Hematopoietic multipotent progenitor cell treated with erythropoietin and hydrocortisone succinate and interleukin-3 and kit ligand, for 15 days (in vitro differentiated cells): ENCODE results near the gene SPTBN1.

Experiments
- DNase-seq: peaks from one replicate; pipeline ENCODE4 v3.0.0-alpha.2; 2015; ENCODE audit warnings: low spot score

Gene SPTBN1

DNA sequence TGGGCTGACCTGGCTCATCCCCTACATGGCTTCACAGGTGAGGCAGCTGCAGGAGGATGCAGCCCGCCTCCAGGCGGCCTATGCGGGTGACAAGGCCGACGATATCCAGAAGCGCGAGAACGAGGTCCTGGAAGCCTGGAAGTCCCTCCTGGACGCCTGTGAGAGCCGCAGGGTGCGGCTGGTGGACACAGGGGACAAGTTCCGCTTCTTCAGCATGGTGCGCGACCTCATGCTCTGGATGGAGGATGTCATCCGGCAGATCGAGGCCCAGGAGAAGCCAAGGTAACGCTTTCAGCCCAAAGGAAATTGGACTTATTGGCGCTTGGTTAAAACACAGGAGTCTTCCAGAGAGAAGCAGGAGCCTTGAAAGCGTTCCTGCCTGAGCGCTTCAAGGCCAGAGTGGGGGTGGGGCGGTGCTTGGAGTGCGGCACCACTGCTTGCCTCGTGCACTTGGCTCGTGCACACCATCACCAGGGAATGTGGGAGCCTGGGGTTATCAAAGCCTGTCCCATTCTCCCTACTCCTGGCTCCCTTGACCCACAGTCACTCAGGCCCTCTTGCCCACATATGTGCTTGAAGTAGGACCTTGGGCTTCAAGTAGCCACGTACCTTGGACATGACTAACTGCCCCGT, 197.6 kb downstream of the SPTBN1 start:
- no peak for DNase-seq

DNA sequence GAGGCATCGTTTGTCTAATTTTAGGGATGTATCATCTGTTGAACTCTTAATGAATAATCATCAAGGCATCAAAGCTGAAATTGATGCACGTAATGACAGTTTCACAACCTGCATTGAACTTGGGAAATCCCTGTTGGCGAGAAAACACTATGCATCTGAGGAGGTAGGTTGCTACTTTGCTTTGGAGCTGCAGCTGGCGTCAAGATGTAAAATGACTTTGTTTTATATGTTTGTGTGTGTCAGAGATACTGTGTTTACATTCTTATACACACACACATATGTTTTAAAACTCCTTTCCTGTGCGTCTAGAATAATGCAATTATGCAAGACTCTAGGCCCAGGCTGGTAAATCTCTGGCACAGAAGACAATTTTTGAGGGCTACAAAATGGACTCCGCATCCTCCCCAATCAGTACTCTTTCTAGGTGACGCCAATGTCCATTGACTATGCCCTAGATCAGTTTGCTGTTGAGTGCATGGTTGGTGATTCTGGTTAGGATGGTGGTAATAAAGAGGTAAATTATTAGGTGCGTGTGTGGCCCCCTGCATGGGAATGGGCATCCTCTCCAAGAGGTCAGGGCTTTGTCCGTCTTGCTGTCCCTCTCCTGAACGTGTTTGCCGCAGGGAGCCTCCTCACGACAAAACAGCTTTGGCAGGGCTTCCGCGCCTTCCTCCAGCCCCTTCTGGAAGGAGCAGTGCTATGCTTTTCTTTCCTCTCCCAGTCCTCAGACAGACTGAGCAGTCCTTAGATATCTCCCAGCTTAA, 199.1 kb downstream of the SPTBN1 start:
- DNase-seq = no peak

DNA sequence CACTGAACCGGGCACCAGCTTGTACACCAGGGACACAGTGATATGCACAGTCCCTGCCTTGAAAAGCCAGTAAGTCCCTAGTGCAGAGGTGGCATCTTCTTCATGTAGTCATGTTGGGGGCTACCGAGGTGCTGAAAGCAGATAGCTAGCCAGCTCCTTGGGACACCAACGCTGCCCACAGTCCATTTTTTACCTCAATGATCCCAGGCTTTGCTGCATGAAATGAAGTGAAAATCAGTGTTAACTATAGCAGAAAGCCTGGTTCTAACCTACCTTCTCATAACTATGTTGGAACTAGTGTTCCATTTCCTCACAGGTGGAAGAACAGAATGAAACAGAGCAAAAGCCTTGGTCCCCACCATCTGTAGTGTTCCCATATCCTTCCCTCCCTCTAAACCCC, 200.7 kb downstream of the SPTBN1 start:
- no peak for DNase-seq

DNA sequence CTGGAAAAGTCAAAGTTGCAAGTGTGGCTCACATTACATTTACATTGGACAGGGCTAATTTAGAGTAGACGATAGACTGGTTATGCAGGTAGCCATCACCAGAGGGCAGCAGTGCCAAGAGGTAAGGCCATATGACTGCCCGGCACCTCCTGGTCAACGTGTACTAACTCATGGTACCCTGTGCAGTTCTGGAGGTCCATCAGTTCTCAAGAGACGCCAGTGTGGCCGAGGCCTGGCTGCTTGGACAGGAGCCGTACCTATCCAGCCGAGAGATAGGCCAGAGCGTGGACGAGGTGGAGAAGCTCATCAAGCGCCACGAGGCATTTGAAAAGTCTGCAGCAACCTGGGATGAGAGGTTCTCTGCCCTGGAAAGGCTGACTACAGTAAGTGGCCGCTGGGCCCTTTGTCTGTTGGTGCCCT, 201.5 kb downstream of the SPTBN1 start:
- peak; percentile 31 for DNase-seq

DNA sequence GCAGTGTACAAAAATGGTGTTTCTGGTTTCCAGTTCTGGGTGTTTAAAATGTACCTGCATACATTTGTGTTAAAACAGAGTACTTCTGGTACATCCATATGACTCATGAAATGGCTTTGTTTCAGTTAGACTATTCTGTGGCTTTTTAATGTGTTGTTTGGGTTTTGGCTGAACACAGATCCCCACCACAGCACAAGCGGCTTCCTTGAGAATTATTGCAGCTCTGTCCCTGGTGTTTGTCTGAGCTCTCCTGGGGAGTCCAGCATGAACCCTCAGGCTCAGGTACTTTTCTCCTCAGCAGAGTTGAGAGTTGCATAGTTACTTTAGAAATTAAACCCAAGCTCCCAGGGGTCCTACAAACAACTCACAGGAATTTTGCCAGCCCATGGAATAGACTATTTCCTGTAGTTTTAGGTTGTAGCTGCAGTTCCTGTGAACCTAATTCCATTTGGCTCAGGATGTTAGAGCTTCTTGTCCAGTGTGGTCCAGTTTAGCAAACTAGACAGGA, 202.5 kb downstream of the SPTBN1 start:
- no peak for DNase-seq

DNA sequence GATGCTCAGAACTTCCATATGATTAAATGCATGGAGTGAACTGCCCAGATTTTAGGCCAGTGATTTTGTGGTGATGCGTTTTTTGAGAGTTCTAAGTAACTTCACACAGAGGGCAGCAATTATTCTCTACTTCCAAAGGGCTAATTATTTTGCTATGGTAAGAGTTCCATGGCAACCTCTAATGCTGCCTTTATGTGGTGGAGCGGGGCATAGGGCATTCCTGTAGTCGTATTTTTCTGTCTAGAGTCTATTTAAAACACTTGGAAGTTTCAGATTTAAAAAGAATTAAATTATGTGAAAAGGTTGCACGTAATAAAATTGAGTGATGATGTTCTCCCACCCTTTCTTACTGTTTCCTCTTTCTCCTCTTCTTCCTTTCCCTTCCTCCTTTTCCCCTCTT, 203.4 kb downstream of the SPTBN1 start:
- no peak for DNase-seq

DNA sequence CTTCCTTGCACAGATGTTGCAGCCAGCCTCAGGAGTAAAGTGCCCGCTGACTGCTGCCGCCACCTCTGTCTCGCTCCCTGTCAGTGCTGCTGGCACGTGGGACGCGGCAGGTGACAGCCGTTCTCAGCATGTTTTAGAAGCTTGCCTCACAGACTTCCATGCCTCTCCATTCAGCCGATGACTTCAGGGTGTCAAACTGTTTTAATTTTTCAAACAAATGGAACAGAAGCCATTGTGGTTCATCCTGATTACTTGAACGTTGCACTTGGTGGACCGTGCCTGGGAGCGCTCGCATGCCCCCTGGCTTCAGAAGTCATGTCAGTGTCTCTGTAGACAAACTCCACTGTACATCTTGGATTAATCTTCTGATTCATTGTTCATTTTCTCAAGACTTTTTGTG, 204.6 kb downstream of the SPTBN1 start:
- no peak for DNase-seq

DNA sequence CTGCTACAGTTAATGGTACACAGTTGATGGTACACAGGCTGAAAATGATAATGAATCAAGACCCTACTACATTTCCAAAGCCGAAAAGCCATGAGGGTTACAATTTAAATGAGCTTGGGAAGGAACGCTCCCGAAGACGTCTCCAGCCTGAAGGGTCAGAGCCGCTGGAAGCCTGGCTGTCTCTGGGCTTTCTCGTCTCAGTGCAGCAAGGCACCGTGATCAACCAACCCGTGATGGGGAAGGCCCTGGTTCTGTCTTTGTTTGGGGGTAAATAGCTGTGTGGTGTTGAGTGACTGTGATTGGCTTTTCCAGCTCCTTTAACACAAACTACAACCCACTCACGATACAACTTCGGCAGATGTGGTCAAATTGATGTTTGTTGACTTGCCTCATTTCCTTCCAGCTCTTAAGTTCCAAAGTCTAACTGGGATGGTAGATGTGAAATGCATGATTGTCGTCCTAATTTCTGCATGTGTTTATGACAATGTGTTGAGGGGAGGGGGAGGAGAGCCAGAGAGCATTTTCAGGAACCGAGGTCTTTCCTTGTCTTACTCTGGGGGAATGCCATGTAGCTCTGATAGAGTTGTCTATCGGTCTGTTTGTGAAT, 207.4 kb downstream of the SPTBN1 start:
- DNase-seq = no peak

DNA sequence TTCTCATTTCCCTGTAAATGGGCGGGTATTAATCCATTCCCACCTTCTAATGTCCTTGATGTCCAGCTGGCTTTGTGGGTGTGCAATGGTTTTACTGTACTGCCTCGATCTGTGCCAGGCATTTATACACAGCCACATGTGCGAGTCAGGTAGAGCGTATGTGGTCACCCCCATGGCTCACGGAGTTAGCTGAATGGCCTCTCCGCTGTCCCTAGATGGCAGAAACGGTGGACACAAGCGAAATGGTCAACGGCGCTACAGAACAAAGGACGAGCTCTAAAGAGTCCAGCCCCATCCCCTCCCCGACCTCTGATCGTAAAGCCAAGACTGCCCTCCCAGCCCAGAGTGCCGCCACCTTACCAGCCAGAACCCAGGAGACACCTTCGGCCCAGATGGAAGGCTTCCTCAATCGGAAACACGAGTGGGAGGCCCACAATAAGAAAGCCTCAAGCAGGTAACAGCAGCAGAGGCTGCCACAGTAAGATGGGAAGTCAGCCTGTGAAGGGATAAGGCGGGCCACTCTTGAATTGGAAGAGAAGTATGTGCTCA, 208.2 kb downstream of the SPTBN1 start:
- DNase-seq = no peak

DNA sequence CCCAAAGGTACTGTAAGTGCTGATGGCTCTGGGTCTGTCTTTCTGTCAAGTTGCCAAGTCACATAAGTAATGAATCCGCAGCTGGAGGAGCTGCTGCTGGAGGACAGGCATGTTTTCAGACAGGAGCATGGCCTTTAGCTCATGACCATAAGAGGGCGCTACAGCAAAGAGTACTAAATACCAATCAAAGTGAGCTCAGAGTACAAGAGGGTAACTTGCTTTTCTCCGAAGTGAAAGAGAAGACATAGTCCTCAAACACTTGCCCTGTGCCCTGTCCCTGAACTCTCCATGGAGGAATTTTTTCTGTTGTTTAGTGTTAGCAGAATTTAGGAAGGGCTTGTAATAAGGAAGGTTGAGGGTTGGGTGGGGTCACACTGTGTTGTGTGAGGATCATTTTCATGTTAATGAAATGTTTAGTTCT, 209.3 kb downstream of the SPTBN1 start:
- DNase-seq = peak; percentile 32

DNA sequence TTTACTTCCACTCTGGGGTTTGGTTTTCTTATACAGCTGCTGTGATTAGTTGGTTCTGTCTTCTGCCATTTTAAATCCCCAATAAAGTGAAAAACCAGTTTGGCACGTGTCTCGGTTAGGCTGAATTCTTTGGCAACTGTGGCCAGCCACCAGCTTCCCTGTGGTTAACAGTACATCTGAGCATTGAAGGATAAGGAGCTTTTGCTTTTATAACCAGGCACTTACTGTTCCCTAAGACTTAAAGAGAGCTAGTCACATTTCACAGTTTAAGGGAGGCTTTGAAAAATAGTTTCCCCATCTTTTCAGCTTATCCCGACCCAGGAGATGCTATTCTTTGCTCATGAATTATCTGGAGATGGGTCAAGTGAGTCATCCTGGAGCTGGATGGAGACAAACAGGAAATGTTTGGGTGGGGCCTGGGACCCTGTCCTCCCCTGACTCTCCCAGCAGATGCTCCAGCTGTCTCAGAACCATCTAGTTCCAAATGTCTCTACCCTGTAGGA, 210.1 kb downstream of the SPTBN1 start:
- DNase-seq = no peak

DNA sequence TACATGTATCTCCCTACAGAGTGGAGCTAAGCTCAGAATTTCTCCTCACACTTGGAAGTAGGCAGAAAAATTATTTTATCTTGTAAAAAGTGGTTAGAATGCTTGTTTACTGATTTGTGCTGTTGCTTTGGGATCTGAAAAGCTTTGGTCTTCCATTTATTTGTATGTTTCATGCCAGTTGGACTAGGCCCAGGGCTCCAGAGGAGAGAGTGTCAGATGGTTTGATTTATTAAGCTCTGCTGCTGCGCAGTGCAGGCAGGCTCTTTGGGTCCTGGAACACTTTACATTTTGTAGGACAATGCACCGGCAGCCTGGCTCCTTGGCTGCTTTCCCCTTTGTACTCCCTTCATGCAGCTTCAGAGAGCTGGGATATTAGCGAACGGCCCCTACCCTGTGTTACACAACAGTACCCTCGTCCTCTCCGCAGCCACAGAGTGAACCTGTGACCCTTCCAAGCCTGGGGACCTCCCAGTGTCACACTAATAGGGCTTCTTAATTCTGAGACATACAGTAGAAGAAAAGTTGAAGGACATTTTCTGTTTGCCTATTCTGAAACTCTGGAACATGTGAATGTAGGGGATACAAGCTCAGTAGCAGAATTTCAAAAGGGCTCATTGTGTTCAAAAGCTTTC, 210.6 kb downstream of the SPTBN1 start:
- no peak for DNase-seq

DNA sequence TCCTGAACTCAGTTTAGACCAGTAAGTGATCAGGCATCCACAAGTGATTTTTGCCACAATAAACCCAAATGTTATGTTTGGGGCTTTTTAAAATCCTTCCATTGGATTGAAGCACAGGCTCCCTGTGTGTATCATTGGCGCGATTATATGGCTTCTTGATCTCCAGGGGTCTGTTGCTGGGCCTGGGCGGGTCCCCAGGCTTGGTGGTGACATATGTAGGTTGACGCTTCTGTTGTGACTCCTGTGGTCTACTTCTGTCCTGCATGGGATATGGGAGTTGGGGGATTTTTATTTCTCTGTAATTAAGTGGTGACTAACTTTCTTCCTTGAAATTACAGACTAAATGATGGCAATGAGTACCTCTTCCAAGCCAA, 211.1 kb downstream of the SPTBN1 start:
- no peak for DNase-seq

DNA sequence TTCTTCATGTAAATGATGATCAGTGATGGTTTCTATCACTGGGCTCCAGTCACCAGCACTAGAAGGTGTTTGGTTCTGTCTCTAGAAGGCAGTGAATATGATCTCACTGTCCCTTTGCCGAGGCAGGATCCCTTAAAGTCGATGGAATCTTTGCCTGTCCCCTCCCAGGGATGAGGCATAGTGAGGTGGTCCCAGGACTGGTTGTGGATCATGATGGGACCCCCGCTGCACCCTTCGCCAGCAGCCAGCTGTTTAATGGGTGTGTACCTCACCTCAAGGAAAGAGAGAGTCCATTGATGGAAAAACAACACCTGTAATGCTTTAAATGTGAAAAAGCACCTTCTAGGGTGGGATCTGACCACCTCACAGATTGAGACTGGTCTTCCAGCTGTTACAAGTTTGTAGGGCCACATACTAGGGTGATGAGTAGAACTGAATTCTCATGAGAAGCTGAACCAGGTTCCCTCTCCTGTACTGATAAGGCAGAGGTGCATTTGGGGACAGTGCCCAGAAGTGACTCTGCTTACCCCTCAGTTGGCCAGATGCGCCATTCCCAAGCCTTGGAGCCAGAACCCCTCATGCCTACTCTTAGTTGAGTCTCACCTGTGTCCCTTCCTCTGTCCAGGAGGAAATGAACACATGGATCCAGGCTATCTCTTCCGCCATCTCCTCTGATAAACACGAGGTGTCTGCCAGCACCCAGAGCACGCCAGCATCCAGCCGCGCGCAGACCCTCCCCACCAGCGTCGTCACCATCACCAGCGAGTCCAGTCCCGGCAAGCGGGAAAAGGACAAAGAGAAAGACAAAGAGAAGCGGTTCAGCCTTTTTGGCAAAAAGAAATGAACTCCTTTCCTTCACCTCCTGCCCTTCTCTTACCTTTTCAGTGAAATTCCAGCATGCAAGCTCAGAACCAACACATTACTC, 211.9 kb downstream of the SPTBN1 start:
- DNase-seq = no peak

DNA sequence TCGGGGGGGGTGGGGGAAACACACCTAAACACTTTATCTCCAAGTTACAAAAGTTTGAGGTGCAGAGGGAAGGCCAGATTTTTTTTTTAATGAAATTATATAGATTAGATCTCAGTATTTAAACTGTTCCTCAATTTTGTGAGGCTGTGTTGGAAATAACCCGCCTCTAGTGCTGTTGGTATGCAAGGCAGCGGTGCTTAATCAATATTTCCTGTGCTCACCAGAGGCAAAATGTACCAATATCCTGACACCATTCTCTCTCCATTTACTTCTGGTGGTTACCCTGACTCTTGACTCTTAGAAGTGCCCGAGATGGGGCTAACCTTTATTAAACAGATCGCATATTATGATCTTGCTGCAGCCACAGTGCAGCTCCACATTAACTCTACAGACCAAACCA, 212.6 kb downstream of the SPTBN1 start:
- no peak for DNase-seq

DNA sequence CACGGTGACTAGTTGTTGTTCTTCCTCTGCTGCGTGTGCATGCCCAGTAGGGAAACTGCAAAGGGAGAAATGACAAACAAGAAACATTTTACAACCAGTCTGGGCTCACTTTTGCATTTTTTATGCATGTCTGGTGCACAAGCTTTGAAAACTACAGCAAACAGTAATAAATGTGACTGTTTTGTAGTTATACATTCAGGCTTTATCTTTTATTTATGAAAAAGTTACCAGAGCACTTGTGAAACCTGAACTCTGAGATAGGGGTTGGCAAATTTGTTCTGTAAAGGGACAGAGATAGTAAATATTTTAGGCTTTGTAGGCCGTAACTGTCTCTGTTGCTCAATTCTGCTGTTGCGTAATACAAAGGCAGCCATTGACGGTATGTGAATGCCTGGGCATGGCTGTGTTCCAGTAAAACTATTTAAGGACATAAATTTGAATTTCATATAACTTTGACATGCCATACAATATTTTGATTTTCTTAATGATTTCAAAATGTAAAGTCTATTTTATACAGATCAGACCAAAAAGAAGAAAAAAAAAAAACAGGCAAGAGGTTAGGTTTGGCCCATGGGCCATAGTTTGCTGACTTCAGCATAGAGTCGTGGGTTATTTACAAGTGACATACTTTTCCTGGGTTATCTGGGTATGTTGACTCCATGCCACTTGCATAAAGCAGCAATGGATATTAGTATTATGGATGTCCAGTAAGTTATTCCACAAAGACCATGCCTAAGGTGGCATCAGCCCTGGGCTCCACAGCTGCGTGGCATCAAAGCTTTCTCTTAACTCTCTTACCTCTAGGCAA, 213.8 kb downstream of the SPTBN1 start:
- DNase-seq = no peak

DNA sequence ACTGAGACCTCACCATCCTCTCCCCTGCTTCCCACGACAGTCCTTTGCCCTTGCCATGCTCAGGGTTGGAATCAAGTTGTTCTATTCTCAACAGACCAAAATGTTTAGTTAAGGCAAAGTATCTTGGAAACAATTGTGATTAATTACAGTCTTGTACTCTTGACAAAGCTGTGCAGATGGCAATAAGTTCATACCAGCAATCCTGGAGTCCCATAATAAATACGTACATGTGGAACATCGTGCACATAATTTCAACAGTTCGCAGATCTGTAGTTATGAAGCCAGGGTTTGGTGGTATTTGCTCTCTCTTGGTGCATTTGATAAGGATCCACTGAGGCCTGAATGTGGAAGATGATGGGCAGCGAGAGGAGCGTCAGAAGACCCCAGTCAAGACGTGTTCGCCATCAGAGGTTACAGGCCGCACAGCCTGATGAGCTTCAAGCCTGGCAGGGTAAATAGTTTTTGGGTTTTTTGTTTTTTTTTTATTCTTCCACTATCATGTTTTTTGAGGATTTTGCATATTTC, 214.4 kb downstream of the SPTBN1 start:
- no peak for DNase-seq

DNA sequence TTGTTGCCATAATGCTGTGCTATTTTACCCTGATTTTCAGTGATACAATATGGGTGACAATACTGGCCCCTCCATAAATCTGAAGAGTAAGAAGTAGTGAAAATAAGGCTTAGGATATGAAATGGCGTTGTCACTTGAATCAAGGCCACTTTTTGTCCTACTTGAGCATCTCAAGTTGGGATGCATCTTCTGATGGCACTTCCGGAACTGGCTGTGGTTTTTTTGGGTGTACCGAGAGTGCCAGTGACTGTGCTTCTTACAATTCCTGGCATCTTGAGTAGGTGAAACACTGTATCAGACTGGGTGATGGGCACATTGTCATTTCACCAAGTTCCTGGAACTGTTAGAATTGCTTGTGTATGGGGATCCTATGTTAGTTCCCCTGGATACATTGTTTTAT, 214.9 kb downstream of the SPTBN1 start:
- no peak for DNase-seq

DNA sequence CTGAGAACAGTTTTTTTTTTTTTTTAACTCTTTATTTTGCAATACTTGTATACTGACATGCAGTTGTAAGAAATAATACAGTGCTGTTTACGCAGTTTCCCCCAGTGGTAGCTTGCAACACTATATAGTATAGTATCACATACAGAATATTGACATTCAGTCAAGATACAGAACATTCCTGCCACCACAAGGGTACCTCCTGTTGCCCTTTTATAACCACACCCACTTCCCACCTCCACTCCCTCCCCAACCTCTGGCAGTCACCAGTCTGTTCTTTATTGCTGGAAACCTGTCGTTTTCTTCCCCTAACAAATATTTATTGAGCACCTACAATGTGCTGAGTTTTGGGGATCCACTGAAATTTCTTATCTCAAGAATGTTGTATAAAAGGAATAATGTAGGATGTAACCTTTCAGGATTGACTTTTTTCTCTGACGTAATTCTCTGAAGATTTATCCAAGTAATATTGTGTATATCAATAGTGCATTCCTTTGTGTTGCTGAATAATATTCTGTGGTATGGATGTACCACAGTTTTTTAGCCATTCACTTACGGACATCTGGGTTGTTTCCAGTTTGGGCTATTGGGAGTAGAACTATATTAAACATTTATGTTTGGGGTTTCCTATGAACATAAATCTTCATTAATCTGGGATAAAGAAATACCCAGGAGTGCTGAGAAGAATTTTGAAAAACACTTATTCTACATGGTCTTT, 215.9 kb downstream of the SPTBN1 start:
- DNase-seq = no peak
